ENCODE measurements around the gene CAMTA1. TPM values are rescaled to one million over a fixed set of nuclear protein-coding genes. Genes with fewer than 3 reads are reported as not detected.

Gene CAMTA1
- total RNA-seq, 1 experiment from 2014 or later: 85.2 TPM

GRCh38 chr1:7418442-7419080, 633.3 kb downstream of the CAMTA1 start:
- ChIA-PET POLR2A (ENCODE audit: low non-redundant PET) (no interaction called here), CTCF (no interaction called here)
- Histone ChIP-seq H3K27ac (ENCODE audit: low read depth, low read length, poor library complexity, severe bottlenecking) (no peak overlapping the region), H3K36me3 (ENCODE audit: insufficient read depth, low read length, poor library complexity, severe bottlenecking) (no peaks in the 10 kb centered on the region), H3K9me3 (ENCODE audit: low read depth, low read length, poor library complexity, severe bottlenecking) (no peaks in the 10 kb centered on the region), H3K4me1 (ENCODE audit: insufficient read depth, low read length, poor library complexity, severe bottlenecking) (no peaks in the 10 kb centered on the region), H3K4me3 (ENCODE audit: low read depth, low read length, poor library complexity, severe bottlenecking) (no peak overlapping the region), H3K27me3 (replicated peaks; ENCODE audit: insufficient read depth, low read depth, low read length, poor library complexity) (no peaks in the 10 kb centered on the region)
- TF ChIP-seq CTCF (conservative IDR thresholded peaks at IDR 0.05; ENCODE audit: low read depth, low read length): no peak
- no peak for TF ChIP-seq EZH2 (IDR thresholded peaks at IDR 0.05; ENCODE audit: borderline replicate concordance, low read depth, low read length, poor library complexity, severe bottlenecking)
- intact Hi-C loops (cut with micrococcal nuclease; ENCODE audit: unreplicated experiment): no loop called here
- no peak for DNase-seq (ENCODE audit: low spot score)
- BruUV-seq (replicated peaks): no TSS peak

GRCh38 chr1:7420098-7420445, 634.8 kb downstream of the CAMTA1 start:
- intact Hi-C loops (cut with micrococcal nuclease; ENCODE audit: unreplicated experiment): no loop called here
- Histone ChIP-seq H3K4me1 (ENCODE audit: insufficient read depth, low read length, poor library complexity, severe bottlenecking) (no peaks in the 10 kb centered on the region), H3K27ac (ENCODE audit: low read depth, low read length, poor library complexity, severe bottlenecking) (no peak overlapping the region), H3K27me3 (replicated peaks; ENCODE audit: insufficient read depth, low read depth, low read length, poor library complexity) (no peaks in the 10 kb centered on the region), H3K36me3 (ENCODE audit: insufficient read depth, low read length, poor library complexity, severe bottlenecking) (no peaks in the 10 kb centered on the region), H3K4me3 (ENCODE audit: low read depth, low read length, poor library complexity, severe bottlenecking) (no peak overlapping the region), H3K9me3 (ENCODE audit: low read depth, low read length, poor library complexity, severe bottlenecking) (no peaks in the 10 kb centered on the region)
- BruUV-seq (replicated peaks): no TSS peak
- CTCF ChIA-PET: no interaction called here
- no peak for TF ChIP-seq EZH2 (IDR thresholded peaks at IDR 0.05; ENCODE audit: borderline replicate concordance, low read depth, low read length, poor library complexity, severe bottlenecking)
- TF ChIP-seq CTCF (conservative IDR thresholded peaks at IDR 0.05; ENCODE audit: low read depth, low read length): no peak
- no peak for DNase-seq (ENCODE audit: low spot score)
- POLR2A ChIA-PET (ENCODE audit: low non-redundant PET): no interaction called here

- intact Hi-C loops (cut with micrococcal nuclease; ENCODE audit: unreplicated experiment): no loop called here
- CTCF ChIA-PET: no interaction called here
Observed at GRCh38 chr1:7420470-7421100, 635.3 kb downstream of the CAMTA1 start.

More at GRCh38 chr1:7420470-7421100, 635.3 kb downstream of the CAMTA1 start:
- DNase-seq (ENCODE audit: low spot score): no peak
- H3K27me3 ChIP-seq (replicated peaks; ENCODE audit: insufficient read depth, low read depth, low read length, poor library complexity): no peaks in the 10 kb centered on the region
- POLR2A ChIA-PET (ENCODE audit: low non-redundant PET): no interaction called here
- H3K4me1 ChIP-seq (ENCODE audit: insufficient read depth, low read length, poor library complexity, severe bottlenecking): no peaks in the 10 kb centered on the region
- no TSS peak for BruUV-seq (replicated peaks)
- no peaks in the 10 kb centered on the region for H3K9me3 ChIP-seq (ENCODE audit: low read depth, low read length, poor library complexity, severe bottlenecking)
- H3K36me3 ChIP-seq (ENCODE audit: insufficient read depth, low read length, poor library complexity, severe bottlenecking): no peaks in the 10 kb centered on the region
- no peak overlapping the region for H3K4me3 ChIP-seq (ENCODE audit: low read depth, low read length, poor library complexity, severe bottlenecking)
- H3K27ac ChIP-seq (ENCODE audit: low read depth, low read length, poor library complexity, severe bottlenecking): no peak overlapping the region
- no peak for TF ChIP-seq EZH2 (IDR thresholded peaks at IDR 0.05; ENCODE audit: borderline replicate concordance, low read depth, low read length, poor library complexity, severe bottlenecking)
- no peak for TF ChIP-seq CTCF (conservative IDR thresholded peaks at IDR 0.05; ENCODE audit: low read depth, low read length)

All from A673 (cell line).